GM18858 (cell line): Measurements from ENCODE around the gene FMO4.
"Not testable (repeated sequence)": the region's sequence is repeated elsewhere in the genome, so short reads cannot be mapped to it uniquely, and the experiment has no call there.

Experiments used
- ATAC-seq: cut with Tn5 transposase; IDR thresholded peaks from one replicate; pipeline ENCODE4 v1.9.1; 2021; ENCODE audit not compliant: unreplicated experiment

The FMO4 gene

DNA sequence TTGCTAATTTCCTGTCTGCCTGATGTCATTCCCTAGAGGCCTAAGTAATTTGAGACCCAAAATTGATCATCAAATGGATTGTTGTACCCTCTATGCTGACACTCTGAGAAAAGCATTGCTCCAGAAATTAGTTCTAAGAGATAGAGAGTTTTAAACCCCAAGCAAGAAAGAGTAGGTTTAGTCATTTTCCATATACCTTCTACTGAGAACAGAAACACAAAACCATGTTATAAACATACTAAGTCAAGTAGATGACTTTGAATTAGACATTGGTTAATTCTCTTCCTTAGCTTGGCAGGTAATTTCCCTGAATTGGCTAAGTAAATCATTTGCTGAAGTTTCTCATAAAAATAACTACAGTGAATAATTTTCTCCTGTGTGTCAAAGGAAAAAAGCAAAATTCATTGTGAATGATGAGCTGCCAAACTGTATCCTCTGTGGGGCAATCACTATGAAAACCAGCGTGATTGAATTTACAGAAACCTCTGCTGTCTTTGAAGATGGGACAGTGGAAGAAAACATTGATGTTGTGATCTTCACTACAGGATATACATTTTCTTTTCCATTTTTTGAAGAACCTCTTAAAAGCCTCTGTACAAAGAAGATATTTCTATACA is 20.1 kb downstream of the FMO4 start:
- ATAC-seq, result no peak

DNA sequence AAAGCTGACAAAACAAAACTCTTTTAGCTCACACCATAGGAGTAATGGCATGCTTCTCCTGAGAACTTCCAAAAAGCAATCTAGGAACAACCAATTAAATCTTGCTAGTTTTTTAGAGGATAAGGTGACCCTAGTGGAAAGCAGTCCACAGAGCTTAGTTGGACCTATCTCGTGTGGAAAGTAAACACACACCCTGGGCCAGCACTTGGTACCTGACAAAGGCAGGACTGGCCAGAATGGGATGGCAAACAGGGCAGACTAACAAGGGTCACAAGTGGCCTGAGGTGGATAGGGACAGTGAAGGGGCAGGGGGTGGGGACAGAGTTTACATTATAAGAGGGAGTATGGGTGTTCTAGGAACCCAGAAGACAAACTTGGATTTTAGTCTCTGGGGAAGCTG is 22.0 kb downstream of the FMO4 start:
- ATAC-seq, result no peak

DNA sequence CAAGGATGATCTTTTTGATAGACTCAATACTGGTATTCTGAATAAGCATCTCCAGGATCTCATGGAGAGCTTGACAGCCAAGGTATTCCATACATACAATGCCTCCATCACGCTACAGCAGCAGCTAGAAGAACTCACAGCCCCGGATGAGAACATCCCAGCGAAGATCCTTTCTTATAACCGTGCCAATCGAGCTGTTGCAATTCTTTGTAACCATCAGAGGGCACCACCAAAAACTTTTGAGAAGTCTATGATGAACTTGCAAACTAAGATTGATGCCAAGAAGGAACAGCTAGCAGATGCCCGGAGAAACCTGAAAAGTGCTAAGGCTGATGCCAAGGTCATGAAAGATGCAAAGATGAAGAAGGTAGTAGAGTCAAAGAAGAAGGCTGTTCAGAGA is 25.4 kb downstream of the FMO4 start:
- not testable (repeated sequence) for ATAC-seq

DNA sequence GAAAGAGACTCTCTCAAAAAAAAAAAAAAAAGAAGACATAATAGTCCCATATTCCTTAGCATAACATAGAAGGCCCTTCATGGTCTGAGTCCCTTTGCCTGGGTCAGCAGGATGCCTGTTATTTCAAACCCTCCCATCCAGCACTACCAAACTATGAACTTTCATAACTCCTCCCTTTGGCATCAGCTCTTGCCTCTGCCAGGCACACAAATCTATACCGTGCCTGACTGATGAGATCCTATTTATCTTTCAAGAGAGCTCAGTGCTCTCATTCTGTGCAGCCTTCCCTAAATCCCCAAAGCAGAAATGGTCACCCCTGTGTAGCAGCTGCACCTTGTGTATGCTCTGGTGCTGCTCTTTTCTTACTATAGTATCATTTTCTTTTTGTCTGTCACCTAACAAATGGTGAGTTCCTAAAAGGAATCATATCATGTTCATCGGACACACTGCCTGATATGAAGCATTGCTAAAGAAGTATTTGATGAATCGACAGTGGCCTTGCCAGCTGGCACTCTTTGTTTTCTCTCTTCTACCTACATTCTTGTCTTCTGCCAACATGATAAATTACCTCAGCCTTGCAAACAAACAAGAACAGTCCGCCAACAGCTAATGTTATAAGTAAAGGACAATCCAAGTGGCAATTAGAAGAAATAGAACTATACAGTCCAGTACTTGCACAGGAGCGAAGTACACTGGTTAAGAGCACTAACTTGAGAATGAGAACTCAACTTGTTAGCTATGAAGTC is 29.9 kb downstream of the FMO4 start:
- no peak for ATAC-seq

DNA sequence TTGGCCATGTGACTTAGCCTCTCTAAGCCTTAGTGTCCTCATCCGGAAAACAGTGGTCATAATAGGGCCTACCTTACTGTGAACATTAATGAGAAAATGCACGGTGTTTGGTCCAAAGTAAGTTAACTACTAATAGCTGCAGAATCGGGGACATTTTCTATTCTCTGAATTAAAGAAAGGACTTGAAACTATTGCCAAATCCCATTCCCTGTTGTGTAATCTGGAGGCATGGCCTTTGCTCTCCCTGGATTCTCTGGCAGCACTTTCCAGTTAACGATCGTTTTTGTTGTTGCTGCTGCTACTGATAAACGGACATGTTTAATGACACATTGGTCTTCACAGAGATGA is 30.5 kb downstream of the FMO4 start:
- ATAC-seq, result no peak

DNA sequence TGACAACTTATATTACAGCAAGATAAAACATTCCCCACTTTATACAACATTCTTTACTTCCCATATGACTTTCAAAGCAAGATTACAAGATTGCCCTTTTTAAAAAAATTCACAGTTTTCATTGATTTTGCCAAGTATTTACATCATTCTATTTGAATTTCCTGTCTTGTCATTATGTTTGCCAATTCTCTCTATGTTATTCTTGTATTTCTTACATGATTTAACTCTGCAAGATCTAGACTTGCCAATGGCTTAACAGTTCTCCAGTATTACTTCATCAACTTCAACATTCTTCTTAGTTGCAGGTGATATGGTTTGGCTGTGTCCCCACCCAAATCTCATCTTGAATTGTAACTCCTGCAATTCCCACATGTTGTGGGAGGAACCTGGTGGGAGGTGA is 31.6 kb downstream of the FMO4 start:
- ATAC-seq, result no peak

DNA sequence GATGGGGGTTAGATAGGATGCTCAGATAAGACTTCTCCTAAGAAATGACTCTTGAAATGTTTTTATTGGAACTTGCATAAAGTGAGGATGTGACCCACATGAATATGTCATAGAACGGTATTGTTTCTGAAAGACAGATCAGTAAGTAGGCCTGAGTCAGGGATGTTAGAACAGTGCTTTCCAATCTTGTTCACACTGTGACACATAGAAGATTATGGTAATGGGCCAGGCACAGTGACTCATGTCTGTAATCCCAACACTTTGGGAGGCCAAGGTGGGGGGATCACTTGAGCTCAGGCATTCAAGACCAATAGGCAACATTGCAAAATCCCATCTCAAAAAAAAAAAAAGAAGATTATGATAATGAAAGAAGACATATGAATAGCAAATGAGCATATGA is 32.9 kb downstream of the FMO4 start:
- no peak for ATAC-seq

DNA sequence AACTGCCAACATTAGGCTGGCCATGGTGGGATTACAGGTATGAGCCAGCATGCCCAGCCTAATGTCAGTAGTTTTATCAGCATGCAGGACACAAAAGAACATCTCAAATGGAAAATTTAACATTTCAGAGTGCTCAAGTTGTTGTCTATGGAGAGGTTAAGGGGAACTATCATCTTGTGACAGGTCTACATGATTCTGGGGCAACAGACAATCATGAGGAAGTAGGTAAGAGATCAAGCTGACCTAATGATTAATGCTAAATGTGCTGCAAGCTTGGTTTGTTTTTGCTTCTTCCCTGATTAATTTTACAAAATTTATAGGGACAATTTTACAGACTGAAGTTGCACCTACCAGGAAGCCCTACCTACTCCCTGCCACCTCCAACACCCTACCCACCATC is 36.6 kb downstream of the FMO4 start:
- ATAC-seq, result no peak

DNA sequence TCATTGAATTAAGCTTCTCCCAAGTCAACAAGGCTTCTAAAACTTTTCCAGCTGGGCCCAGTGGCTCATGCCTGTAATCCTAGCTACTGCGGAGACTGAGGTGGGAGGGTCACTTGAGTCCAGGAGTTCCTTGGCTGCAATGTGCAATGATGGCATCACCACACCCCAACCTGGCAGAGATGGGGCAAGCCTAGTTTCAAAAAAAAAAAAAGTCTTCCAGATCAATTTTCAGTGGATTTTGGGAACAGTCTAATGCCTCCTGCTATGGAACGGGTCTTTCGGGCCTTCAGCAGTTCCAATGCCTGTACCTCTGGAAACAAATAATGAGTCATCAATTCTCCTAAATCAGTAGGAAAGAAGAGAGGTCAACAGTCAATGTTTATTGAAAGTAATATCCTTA is 38.0 kb downstream of the FMO4 start:
- no peak for ATAC-seq

DNA sequence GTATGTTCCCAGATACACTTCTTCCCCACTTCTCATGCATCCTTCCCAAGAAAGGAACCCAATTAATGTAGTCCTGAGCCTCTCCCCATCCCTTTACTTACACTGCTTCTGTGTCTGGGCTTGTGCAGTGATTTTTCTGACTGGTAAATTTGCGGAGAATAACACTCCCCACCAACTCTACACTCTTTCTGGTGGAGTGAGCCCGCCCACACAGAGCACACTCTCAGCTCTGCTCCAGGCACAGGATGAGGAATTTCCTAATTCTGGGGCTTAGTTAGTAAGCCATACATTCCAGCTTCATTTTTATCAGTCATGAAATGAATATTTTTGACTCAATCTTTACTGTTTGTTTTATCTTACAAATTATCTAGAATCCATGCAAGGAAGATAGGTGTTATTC is 38.6 kb downstream of the FMO4 start:
- no peak for ATAC-seq

DNA sequence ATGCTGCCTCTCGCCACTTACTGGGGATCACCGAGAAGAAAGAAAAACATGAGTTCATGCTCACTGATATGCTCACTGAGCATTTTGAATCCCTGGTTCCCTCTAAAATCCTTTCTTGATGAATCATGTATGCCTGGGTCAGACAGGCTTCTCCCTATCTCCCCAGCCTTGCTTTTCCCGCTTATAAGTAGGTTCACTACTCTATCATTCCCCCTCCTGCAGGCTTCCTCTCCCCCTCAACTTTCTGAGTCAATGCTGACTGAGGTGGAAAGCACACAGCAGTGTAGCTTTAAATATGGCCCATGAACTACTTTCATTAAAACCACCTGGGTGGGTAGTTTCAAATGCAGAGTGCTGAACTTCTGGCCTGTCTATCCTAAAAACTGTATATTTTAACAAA is 41.7 kb downstream of the FMO4 start:
- ATAC-seq, result no peak

DNA sequence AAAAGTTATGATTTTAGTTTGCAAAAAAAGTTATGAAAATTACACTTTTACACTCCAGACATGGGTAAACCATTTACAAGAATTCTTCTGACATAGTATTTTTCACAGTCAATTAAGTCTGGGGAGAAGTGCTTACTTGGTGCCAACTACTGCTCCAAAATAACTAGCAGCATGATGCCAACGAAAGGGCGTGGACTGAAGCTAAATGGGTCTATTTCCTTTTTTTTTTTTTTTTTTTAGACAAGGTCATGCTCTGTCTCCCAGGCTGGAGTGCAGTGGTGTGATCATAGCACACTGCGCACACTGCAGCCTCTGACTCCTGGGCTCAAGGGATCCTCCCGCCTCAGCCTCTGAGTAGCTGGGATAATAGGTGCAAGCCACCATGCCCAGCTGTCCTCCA is 43.2 kb downstream of the FMO4 start:
- no peak for ATAC-seq

DNA sequence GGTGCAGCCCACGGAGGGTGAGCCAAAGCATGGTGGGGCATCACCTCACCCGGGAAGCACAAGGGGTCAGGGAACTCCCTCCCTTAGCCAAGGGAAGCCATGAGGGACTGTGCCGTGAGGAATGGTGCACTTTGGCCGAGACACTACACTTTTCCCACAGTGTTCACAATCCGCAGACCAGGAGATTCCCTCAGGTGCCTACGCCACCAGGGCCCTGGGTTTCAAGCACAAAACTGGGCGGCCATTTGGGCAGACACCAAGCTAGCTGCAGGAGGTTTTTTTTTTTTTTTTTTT is 45.3 kb downstream of the FMO4 start:
- not testable (repeated sequence) for ATAC-seq

DNA sequence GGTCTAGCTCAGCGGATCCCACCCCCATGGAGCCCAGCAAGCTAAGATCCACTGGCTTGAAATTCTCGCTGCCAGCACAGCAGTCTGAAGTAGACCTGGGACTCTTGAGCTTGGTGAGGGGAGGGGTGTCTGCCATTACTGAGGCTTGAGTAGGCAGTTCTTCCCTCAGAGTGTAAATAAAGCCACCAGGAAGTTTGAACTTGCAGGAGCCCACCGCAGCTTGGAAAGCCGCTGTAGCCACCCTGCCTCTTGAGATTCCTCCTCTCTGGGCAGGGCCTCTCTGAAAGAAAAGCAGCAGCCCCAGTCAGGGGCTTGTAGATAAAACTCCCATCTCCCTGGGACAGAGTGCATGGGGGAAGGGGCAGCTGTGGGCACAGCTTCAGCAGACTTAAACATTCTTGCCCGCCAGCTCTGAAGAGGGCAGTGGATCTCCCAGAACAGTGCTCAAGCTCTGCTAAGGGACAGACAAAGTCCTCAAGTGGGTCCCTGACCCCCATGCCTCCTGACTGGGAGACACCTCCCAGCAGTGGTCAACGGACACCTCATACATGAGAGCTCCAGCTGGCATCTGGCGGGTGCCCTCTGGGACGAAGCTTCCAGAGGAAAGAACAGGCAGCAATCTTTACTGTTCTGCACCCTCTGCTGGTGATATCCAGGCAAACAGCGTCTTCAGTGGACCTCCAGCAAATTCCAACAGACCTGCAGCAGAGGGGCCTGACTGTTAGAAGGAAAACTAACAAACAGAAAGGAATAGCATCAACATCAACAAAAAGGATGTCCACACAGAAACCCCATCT is 45.9 kb downstream of the FMO4 start:
- not testable (repeated sequence) for ATAC-seq

DNA sequence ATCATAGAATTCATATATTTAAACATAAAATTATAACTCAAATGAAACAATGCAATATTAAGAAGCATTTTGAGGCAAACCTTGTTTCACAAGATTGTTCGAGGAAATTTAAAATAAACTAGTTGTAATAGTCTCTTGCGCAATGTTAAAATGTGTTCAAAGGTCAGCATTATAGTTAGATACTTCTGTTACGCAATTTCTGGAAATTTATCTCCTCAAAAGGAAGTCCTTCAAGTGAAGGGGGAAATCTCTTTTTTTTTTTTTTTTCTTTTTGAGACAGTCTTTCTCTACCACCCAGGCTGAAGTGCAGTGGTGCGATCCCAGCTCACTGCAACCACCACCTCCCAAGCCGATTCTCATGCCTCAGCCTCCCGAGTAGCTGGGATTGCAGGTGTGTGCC is 52.1 kb downstream of the FMO4 start:
- no peak for ATAC-seq

DNA sequence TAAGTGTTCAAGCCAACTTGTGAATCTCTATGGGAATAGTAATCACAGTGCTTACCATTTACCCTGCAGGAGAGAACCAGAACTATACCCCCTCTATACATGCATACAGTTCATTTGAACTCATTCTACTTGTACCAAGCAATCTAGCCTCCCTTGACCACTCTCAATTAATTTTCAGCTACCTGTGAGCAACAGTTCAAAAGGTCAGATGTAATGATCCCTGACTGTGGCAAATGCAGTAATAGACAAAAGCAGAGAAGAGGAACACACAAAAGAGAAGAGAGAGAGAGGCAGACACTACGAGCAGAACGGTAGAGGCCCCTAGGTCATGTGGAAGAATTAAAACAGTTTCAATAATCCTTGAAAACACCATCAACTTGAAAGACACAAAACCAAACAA is 52.8 kb downstream of the FMO4 start:
- no peak for ATAC-seq

DNA sequence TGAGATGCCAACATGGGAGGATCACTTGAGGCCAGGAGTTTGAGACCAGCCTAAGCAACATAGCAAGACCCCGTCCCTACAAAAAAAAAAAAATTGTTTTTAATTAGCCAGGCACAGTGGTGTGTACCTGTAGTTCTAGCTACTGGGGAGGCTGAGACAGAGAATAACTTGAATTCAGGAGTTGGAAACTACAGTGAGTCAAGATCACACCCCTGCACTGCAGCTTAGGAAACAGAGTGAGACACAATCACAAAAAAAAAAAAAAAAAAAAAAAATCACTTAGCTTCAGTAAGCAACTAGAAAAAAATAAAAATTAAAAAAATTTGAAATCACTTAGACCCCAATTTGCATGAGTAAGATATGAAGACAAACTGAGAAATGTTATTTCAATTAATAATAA is 53.5 kb downstream of the FMO4 start:
- no peak for ATAC-seq

DNA sequence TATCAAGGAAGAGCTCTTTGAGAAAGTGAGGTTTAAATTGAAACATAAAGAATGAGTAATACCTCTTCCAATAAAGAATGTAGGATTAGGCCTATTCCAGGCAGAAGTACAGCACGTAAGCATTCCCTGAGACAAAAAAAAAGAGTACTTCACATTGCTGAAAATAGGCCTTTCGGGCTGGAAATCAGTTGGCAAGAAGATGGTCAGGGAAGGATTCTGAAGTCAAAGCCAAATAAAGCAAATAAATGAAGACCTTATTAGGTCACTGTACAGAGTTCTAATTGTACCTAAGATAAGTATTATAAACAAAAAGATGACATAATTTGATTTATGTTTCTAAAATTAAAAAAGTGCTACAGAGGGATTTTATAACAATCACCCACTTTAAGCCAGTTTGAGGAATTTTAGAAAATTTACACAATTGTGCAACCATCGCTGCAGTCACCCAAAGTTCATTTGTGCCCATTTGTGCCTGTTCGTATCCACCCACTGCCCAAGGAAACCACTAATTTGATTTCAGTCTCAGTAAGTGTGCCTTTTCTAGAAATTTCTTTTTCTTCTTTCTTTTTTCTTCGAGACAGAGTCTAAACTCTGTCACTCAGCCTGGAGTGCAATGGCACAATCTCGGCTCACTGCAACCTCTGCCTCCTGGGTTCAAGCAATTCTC is 58.6 kb downstream of the FMO4 start:
- no peak for ATAC-seq

DNA sequence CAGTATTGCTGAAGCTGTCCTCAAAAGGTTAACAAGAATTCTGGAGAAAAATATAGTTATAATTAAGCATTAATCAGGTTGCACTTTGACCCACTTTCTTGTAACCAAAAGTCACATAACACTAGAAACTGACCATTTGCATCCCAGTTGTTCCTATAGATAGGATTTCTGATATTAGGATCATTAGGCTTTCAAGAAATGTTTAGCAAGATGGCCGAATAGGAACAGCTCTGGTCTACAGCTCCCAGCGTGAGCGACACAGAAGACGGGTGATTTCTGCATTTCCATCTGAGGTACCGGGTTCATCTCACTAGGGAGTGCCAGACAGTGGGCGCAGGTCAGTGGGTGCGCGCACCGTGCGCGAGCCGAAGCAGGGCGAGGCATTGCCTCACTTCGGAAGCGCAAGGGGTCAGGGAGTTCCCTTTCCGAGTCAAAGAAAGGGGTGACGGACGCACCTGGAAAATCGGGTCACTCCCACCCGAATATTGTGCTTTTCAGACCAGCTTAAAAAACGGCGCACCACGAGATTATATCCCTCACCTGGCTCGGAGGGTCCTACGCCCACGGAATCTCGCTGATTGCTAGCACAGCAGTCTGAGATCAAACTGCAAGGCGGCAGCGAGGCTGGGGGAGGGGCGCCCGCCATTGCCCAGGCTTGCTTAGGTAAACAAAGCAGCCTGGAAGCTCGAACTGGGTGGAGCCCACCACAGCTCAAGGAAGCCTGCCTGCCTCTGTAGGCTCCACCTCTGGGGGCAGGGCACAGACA is 59.6 kb downstream of the FMO4 start:
- not testable (repeated sequence) for ATAC-seq

DNA sequence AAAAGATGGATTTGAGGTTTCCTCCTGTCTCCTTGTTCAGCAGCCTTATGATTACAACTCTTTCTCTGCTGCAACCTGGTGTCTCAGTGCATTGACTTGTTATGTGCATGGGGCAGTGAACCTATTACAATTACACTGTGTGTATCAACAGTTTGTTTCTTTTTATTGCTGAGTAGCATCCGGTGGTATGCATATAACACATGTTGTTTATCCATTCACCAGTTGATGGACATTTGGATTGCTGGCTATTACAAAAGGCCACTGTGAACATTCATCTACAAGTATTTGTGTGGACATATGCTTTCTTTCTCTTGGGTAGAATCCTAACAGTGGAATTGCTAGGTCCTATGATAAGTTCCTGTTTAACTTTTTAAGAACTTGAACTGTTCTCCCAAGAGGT is 65.9 kb downstream of the FMO4 start:
- no peak for ATAC-seq

DNA sequence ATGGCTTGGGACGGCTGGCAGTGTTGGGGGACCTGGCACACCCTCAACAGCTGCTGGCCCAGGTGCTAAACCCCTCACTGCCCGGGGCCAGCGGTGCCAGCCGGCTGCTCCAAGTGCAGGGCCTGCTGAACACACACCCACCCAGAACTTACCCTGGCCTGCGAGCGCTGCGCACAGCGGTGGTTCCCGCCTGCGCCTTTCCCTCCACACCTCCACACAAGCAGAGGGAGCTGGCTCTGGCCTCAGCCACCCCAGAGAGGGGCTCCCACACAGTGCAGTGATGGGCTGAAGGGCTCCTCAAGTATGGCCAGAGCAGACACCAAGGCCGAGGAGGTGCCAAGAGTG is 67.9 kb downstream of the FMO4 start:
- no peak for ATAC-seq
